ENCODE measurements around the gene EPB41.

DNA sequence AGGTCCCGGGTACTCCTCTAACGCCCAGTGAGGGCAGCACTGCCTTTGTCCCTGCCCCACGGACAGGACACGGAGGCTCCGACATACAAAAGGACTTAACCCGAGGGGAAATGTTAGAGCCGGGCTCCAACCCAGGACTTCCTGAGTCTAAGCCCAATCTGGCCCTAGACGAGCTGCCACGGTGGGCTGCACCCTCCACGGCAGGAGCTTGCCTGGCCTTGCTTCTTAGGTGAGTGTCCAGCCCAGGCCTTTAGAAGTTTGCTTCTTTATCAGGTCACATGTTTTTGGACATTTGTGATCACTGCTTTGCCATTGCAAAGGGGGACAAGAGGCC, 220.3 kb downstream of the EPB41 start:
- TF ChIP-seq, protein P1, sequence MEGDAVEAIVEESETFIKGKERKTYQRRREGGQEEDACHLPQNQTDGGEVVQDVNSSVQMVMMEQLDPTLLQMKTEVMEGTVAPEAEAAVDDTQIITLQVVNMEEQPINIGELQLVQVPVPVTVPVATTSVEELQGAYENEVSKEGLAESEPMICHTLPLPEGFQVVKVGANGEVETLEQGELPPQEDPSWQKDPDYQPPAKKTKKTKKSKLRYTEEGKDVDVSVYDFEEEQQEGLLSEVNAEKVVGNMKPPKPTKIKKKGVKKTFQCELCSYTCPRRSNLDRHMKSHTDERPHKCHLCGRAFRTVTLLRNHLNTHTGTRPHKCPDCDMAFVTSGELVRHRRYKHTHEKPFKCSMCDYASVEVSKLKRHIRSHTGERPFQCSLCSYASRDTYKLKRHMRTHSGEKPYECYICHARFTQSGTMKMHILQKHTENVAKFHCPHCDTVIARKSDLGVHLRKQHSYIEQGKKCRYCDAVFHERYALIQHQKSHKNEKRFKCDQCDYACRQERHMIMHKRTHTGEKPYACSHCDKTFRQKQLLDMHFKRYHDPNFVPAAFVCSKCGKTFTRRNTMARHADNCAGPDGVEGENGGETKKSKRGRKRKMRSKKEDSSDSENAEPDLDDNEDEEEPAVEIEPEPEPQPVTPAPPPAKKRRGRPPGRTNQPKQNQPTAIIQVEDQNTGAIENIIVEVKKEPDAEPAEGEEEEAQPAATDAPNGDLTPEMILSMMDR (conservative IDR thresholded peaks at IDR 0.05; ENCODE audit: low read depth, low read length), result no peak
- TF ChIP-seq RAD21 (IDR thresholded peaks at IDR 0.05; ENCODE audit: low read length), result no peak
- no peak for TF ChIP-seq RFX5 (IDR thresholded peaks at IDR 0.05; ENCODE audit: low read depth, low read length)
- no peak for TF ChIP-seq MAFK (IDR thresholded peaks at IDR 0.05; ENCODE audit: low read depth, low read length)
- no peak for TF ChIP-seq BHLHE40 (IDR thresholded peaks at IDR 0.05; ENCODE audit: low read depth, low read length)
- TF ChIP-seq CEBPB (IDR thresholded peaks at IDR 0.05; ENCODE audit: low read depth, low read length), result no peak
- no peak for TF ChIP-seq MXI1 (IDR thresholded peaks at IDR 0.05; ENCODE audit: borderline replicate concordance, low read depth, low read length)
- no peak for TF ChIP-seq MAZ (IDR thresholded peaks at IDR 0.05; ENCODE audit: borderline replicate concordance, low read depth, low read length)

Measured in IMR-90 (cell line).